GM18870 (cell line): Measurements from ENCODE around the gene KAZN.

Experiments used
- ATAC-seq: cut with Tn5 transposase; IDR thresholded peaks from one replicate; pipeline ENCODE4 v1.9.1; 2021; ENCODE audit warnings: moderate library complexity; ENCODE audit not compliant: unreplicated experiment

The KAZN gene

GRCh38 chr1:14897997-14898645 is 299.6 kb downstream of the KAZN start:
- no peak for ATAC-seq

GRCh38 chr1:14899686-14900085 is 301.2 kb downstream of the KAZN start:
- no peak for ATAC-seq

- no peak for ATAC-seq
Observed at GRCh38 chr1:14901371-14901954, 303.0 kb downstream of the KAZN start.

GRCh38 chr1:14903922-14904321 is 305.4 kb downstream of the KAZN start:
- no peak for ATAC-seq

GRCh38 chr1:14906665-14907064 is 308.2 kb downstream of the KAZN start:
- no peak for ATAC-seq

- no peak for ATAC-seq
Observed at GRCh38 chr1:14907416-14907815, 308.9 kb downstream of the KAZN start.

GRCh38 chr1:14909273-14909672 is 310.8 kb downstream of the KAZN start:
- ATAC-seq: no peak

- no peak for ATAC-seq
Observed at GRCh38 chr1:14909920-14910460, 311.5 kb downstream of the KAZN start.

- ATAC-seq: no peak
Observed at GRCh38 chr1:14910984-14911721, 312.7 kb downstream of the KAZN start.

- ATAC-seq: no peak
Observed at GRCh38 chr1:14912839-14913481, 314.5 kb downstream of the KAZN start.

- no peak for ATAC-seq
Observed at GRCh38 chr1:14913482-14914177, 315.1 kb downstream of the KAZN start.

GRCh38 chr1:14914351-14914988 is 316.0 kb downstream of the KAZN start:
- ATAC-seq: no peak

GRCh38 chr1:14915356-14916054 is 317.0 kb downstream of the KAZN start:
- ATAC-seq: no peak

- no peak for ATAC-seq
Observed at GRCh38 chr1:14919289-14919688, 320.8 kb downstream of the KAZN start.

- no peak for ATAC-seq
Observed at GRCh38 chr1:14919751-14920150, 321.3 kb downstream of the KAZN start.

GRCh38 chr1:14921057-14921456 is 322.6 kb downstream of the KAZN start:
- no peak for ATAC-seq

GRCh38 chr1:14922942-14923726 is 324.6 kb downstream of the KAZN start:
- ATAC-seq: no peak

- ATAC-seq: no peak
Observed at GRCh38 chr1:14923727-14924452, 325.4 kb downstream of the KAZN start.
